CD14-positive monocyte (primary cell): Measurements from ENCODE around the gene TMEM132D. TPM values are rescaled to one million over a fixed set of nuclear protein-coding genes. Genes with fewer than 3 reads are reported as not detected.

Experiments used
- DNase-seq, 3 donors: peaks; one replicate each; pipeline ENCODE4 v3.0.0-alpha.2; 2011 to 2022
- H2AFZ ChIP-seq: 2 replicates; pipeline ENCODE4 v1.6.0; 2012; ENCODE audit warnings: mild to moderate bottlenecking, low read depth, low read length, inconsistent platforms; ENCODE audit not compliant: insufficient read depth, poor library complexity, severe bottlenecking
- H3K27ac ChIP-seq, 2 donors: 1 replicate in 1 of 2; 2 replicates in 1 of 2; pipeline ENCODE4 v1.5.1; 2012 to 2013; ENCODE audit warnings: low read length in 2 of 2, control low read depth in 1 of 2, inconsistent platforms in 1 of 2, low read depth in 1 of 2, mild to moderate bottlenecking in 1 of 2
- H3K27me3 ChIP-seq, 2 donors: one replicate each; pipeline versions ENCODE4 v1.6.0 to v1.6.1; 2011 to 2013; ENCODE audit warnings: low read length in 2 of 2; ENCODE audit not compliant: control insufficient read depth in 2 of 2, insufficient read depth in 2 of 2
- H3K36me3 ChIP-seq, 2 donors: replicated peaks in 1 of 2; 1 replicate in 1 of 2; 2 replicates in 1 of 2; pipeline versions ENCODE4 v1.5.1 to v1.6.1; 2012 to 2013; ENCODE audit warnings: low read length in 2 of 2, control low read depth in 1 of 2, inconsistent platforms in 1 of 2, mild to moderate bottlenecking in 1 of 2; ENCODE audit not compliant: insufficient read depth in 2 of 2, control insufficient read depth in 1 of 2
- H3K4me1 ChIP-seq, 2 donors: 1 replicate in 1 of 2; 2 replicates in 1 of 2; pipeline versions ENCODE4 v1.5.1 to v1.6.1; 2012 to 2013; ENCODE audit warnings: low read length in 2 of 2, control low read depth in 1 of 2, inconsistent platforms in 1 of 2, mild to moderate bottlenecking in 1 of 2, moderate library complexity in 1 of 2; ENCODE audit not compliant: insufficient read depth in 2 of 2, control insufficient read depth in 1 of 2
- H3K4me2 ChIP-seq: replicated peaks from 2 replicates; pipeline ENCODE3; 2012; ENCODE audit warnings: low read length, moderate library complexity, mild to moderate bottlenecking; ENCODE audit not compliant: poor library complexity, severe bottlenecking; ENCODE audit errors: extremely low read depth
- H3K4me3 ChIP-seq, 3 experiments: fragments of 200-600 bp in 1 of 3; sonication (generic) in 1 of 3; replicated peaks in 1 of 3; 1 replicate in 2 of 3; 2 replicates in 1 of 3; pipeline ENCODE4 v1.5.1; 2011 to 2013; ENCODE audit warnings: low read length in 3 of 3, mild to moderate bottlenecking in 3 of 3, control low read depth in 2 of 3, low read depth in 2 of 3, inconsistent platforms in 1 of 3, moderate library complexity in 1 of 3
- H3K79me2 ChIP-seq: 2 replicates; pipeline ENCODE4 v1.6.0; 2012; ENCODE audit warnings: mild to moderate bottlenecking, control low read depth, inconsistent platforms, low read length, moderate library complexity; ENCODE audit not compliant: insufficient read depth
- H3K9ac ChIP-seq: 2 replicates; pipeline ENCODE4 v1.6.0; 2017; ENCODE audit warnings: low read length, mild to moderate bottlenecking; ENCODE audit not compliant: insufficient read depth, poor library complexity, severe bottlenecking
- H3K9me3 ChIP-seq, 2 donors: replicated peaks in 1 of 2; 1 replicate in 1 of 2; 2 replicates in 1 of 2; pipeline versions ENCODE4 v1.5.1 to v1.6.1; 2012 to 2013; ENCODE audit warnings: low read length in 2 of 2, control low read depth in 1 of 2; ENCODE audit not compliant: control insufficient read depth in 1 of 2, insufficient read depth in 1 of 2
- H4K20me1 ChIP-seq: 2 replicates; pipeline ENCODE4 v1.6.0; 2012; ENCODE audit warnings: mild to moderate bottlenecking, low read length, control low read depth, moderate library complexity; ENCODE audit not compliant: insufficient read depth
- H3K27ac Mint-ChIP-seq, 7 donors: one replicate each; pipeline ENCODE4 v1.8.0; 2020; ENCODE audit warnings: mild to moderate bottlenecking in 7 of 7, mixed read lengths in 7 of 7, moderate library complexity in 6 of 7, inconsistent platforms in 2 of 7
- H3K27me3 Mint-ChIP-seq, 3 donors: one replicate each; pipeline ENCODE4 v1.8.0; 2021 to 2022; ENCODE audit warnings: low read depth in 3 of 3, mild to moderate bottlenecking in 3 of 3, mixed read lengths in 3 of 3, moderate library complexity in 3 of 3, inconsistent platforms in 1 of 3
- H3K36me3 Mint-ChIP-seq, 2 donors: one replicate each; pipeline ENCODE4 v1.8.0; 2020; ENCODE audit warnings: mixed read lengths in 2 of 2, inconsistent platforms in 1 of 2, mild to moderate bottlenecking in 1 of 2
- H3K4me1 Mint-ChIP-seq: one replicate; pipeline ENCODE4 v1.8.0; 2020; ENCODE audit warnings: mild to moderate bottlenecking, mixed read lengths
- H3K4me3 Mint-ChIP-seq, 2 donors: one replicate each; pipeline ENCODE4 v1.8.0; 2020; ENCODE audit warnings: mild to moderate bottlenecking in 2 of 2, mixed read lengths in 2 of 2, moderate library complexity in 1 of 2
- H3K9me3 Mint-ChIP-seq, 7 donors: one replicate each; pipeline ENCODE4 v1.8.0; 2020 to 2022; ENCODE audit warnings: mixed read lengths in 7 of 7, mild to moderate bottlenecking in 6 of 7, moderate library complexity in 6 of 7, inconsistent platforms in 2 of 7
- WGBS: methylation state at CpG from one replicate; pipeline ENCODE4 v1.1.5; 2013; ENCODE audit warnings: missing lambda C conversion rate; ENCODE audit not compliant: insufficient coverage; 5-methylcytosine and 5-hydroxymethylcytosine counted together
- intact Hi-C, 2 donors: fragments of 100-400 bp; cut with micrococcal nuclease; formaldehyde crosslinking; loops; one replicate each; pipeline versions ENCODE4 v1.15.0 to v1.15.1; 2023
- polyA plus RNA-seq, 3 donors: library from polyadenylated mRNA; depleted of rRNA in 1 of 3; unstranded in 2 of 3; stranded (reverse) in 1 of 3; fragments of 300-500 nt in 2 of 3; fragments of >200 nt in 1 of 3; fragmentation: Illumina TruSeq in 2 of 3; gene quantifications; 1 replicate in 2 of 3; 2 replicates in 1 of 3; pipeline ENCODE4 v1.2.3, GENCODE V29; 2012 to 2021
- TF ChIP-seq, protein P1 (sequence below): fragments of 200-600 bp; IDR thresholded peaks from one replicate; pipeline ENCODE4 v1.8.0; 2022; ENCODE audit warnings: antibody characterized with exemption, mild to moderate bottlenecking

TMEM132D gene
- polyA plus RNA-seq, 3 donors: 0.04 TPM; not detected in 2

DNA sequence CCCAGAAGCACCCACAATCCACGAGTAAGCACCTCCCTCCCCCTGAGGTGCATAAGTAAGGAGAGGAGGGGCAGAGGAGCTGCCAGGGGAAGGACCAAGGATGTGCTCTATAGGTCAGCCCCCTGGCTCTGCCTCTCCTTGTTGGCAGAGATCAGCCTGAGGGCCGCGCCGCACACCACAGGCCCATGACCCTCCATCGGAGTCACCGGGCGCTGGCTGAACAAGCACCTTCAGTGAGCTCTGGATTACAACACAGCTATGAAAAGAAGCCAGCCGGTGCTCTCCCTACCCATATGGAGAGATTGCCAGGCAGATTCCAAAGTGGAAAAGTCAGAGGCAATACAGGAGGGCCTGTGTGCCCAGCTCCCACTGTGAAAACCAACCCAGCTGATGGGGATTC is 793.2 kb downstream of the TMEM132D start:
- no peak overlapping the region for H3K4me2 ChIP-seq
- Mint-ChIP-seq H3K27ac (no peak overlapping the region), H3K27me3 (peaks cover 0 to 2% (median 0%) of the 10 kb centered on the region in 3 donors), H3K4me1 (no peaks in the 10 kb centered on the region), H3K36me3 (no peaks in the 10 kb centered on the region), H3K4me3 (no peak overlapping the region), H3K9me3 (peaks cover 0 to 22% (median 8%) of the 10 kb centered on the region in 7 donors)
- H3K9ac ChIP-seq: no peak overlapping the region
- 95% methylated on average over 4 of the region's 8 CpGs for WGBS
- H3K9me3 ChIP-seq: peaks cover 0 to 4% of the 10 kb centered on the region in 2 donors
- no peak overlapping the region for H3K4me3 ChIP-seq
- H3K27me3 ChIP-seq: no peaks in the 10 kb centered on the region
- intact Hi-C loops: no loop called here
- no peaks in the 10 kb centered on the region for H4K20me1 ChIP-seq
- no peaks in the 10 kb centered on the region for H3K4me1 ChIP-seq
- H3K79me2 ChIP-seq: no peaks in the 10 kb centered on the region
- H2AFZ ChIP-seq: no peak overlapping the region
- H3K27ac ChIP-seq: no peak overlapping the region
- TF ChIP-seq, protein P1, sequence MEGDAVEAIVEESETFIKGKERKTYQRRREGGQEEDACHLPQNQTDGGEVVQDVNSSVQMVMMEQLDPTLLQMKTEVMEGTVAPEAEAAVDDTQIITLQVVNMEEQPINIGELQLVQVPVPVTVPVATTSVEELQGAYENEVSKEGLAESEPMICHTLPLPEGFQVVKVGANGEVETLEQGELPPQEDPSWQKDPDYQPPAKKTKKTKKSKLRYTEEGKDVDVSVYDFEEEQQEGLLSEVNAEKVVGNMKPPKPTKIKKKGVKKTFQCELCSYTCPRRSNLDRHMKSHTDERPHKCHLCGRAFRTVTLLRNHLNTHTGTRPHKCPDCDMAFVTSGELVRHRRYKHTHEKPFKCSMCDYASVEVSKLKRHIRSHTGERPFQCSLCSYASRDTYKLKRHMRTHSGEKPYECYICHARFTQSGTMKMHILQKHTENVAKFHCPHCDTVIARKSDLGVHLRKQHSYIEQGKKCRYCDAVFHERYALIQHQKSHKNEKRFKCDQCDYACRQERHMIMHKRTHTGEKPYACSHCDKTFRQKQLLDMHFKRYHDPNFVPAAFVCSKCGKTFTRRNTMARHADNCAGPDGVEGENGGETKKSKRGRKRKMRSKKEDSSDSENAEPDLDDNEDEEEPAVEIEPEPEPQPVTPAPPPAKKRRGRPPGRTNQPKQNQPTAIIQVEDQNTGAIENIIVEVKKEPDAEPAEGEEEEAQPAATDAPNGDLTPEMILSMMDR: no peak
- no peaks in the 10 kb centered on the region for H3K36me3 ChIP-seq
- no peak for DNase-seq

DNA sequence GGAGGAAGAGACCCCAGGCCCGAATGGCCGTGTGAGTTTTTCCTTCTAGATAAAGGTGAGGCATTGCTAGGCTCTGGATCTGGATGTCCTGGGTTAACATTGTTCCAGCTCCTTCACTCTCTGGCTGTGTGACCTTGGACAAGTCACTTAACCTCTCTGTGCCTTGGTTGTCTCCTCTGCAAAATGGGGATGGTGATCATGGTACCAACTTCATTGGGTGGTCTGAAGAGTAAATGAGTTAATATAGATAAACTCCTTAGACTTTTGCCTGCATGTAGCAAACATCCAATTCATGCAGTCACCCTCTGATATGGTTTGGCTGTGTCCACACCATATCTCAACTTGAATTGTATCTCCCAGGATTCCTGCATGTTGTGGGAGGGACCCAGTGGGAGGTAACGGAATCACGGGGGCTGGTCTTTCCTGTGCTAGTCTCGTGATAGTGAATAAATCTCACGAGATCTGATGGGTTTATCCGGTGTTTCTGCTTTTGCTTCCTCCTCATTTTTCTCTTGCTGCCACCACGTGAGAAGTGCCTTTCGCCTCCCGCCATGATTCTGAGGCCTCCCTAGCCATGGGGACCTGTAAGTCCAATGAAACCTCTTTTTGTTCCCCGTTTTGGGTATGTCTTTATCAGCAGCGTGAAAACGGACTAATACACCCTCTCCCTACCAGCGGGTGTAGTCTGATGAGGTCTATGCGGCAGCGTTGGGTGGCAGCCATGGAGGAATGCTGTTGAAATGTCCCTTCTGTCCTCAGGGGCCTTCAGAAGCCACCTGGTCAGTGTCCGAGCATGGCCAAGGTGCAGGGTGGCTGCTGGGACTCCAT is 794.4 kb downstream of the TMEM132D start:
- Histone ChIP-seq H3K79me2 (no peaks in the 10 kb centered on the region), H3K9me3 (peaks cover 0 to 4% of the 10 kb centered on the region in 2 donors), H3K27me3 (no peaks in the 10 kb centered on the region), H2AFZ (no peak overlapping the region), H3K4me1 (no peaks in the 10 kb centered on the region), H4K20me1 (no peaks in the 10 kb centered on the region), H3K4me2 (no peak overlapping the region), H3K36me3 (no peaks in the 10 kb centered on the region), H3K27ac (no peak overlapping the region), H3K4me3 (no peak overlapping the region), H3K9ac (no peak overlapping the region)
- H3K27me3 Mint-ChIP-seq: no peaks in the 10 kb centered on the region
- DNase-seq: no peak
- intact Hi-C loops: no loop called here
- H3K36me3 Mint-ChIP-seq: no peaks in the 10 kb centered on the region
- no peak overlapping the region for H3K27ac Mint-ChIP-seq
- no peak overlapping the region for H3K4me3 Mint-ChIP-seq
- no peaks in the 10 kb centered on the region for H3K4me1 Mint-ChIP-seq
- peaks cover 0 to 19% (median 8%) of the 10 kb centered on the region in 7 donors for H3K9me3 Mint-ChIP-seq
- TF ChIP-seq, protein P1: no peak
- 97% methylated on average over 14 of the region's 17 CpGs for WGBS
